Lower leg skin (tissue), 3 donors: Measurements from ENCODE around the gene FILIP1L.

Experiments used
- CTCF ChIP-seq, 3 donors: fragments of 450-650 bp; IDR thresholded peaks; one replicate each; pipeline ENCODE4 v1.5.1; 2016; ENCODE audit warnings: antibody characterized with exemption in 3 of 3, mild to moderate bottlenecking in 3 of 3, moderate library complexity in 2 of 3
- POLR2A ChIP-seq, 2 donors: fragments of 450-650 bp; IDR thresholded peaks; one replicate each; pipeline ENCODE4 v1.6.1; 2016 to 2017; ENCODE audit warnings: antibody characterized with exemption in 2 of 2, mild to moderate bottlenecking in 1 of 2, moderate library complexity in 1 of 2

- TF ChIP-seq CTCF (IDR thresholded peaks at IDR 0.05), result no peak
- no peak for TF ChIP-seq POLR2A (IDR thresholded peaks at IDR 0.05)
These were observed 46.7 kb downstream of the FILIP1L start for GRCh38 chr3:100067589-100067988.
